ENCODE data around the gene FBXO42. TPM values are rescaled to one million over a fixed set of nuclear protein-coding genes. Genes with fewer than 3 reads are reported as not detected.

Gene FBXO42
- total RNA-seq, 1 donor from 2014 or later = 25.6 TPM

GRCh38 chr1:16218014-16218673, 134.1 kb downstream of the FBXO42 start:
- peaks cover 2% of the 10 kb centered on the region for H3K27me3 ChIP-seq (ENCODE audit: insufficient read depth, low read length)
- peak overlapping the region; percentile 34 for H3K4me3 Mint-ChIP-seq (ENCODE audit: unreplicated experiment)
- no peak overlapping the region for H2AFZ ChIP-seq (ENCODE audit: low read depth, low read length)

DNA sequence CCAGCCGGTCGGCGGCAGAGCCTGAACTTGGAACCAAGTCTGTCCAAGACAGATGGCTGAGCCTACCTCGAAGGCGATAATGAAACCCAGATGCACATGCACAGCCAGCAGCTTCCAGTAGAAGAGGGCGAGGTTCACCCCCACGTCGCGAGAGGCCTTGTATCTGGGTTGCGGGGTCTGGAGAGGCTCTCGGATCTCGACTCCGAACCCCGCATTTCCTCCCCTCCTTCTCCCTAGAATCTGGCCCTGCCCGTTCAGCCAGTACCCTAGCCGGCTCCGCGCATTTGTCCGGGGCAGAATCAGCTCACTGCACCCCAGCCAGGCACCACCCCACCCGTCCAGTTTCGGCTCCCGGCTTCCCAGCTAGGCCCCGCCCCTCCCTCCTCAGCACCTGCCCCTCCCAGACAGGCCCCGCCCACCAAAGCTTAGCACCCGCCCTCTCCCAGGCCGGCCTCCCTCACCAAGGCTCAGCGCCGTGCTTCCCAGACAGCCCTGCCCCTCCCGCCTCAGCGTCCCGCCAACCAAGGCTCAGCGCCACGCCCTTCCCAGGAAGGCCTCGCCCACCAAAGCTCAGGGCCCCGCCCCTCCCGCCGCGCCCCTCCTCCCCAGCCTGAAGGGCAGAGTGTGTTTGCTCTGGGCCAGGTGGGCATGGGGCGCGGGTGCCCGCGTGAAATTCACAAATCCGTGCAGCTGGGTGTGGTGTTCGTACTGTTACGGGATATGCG, 135.1 kb downstream of the FBXO42 start:
- Histone ChIP-seq H3K79me2 (ENCODE audit: insufficient read depth, low read length) (no peaks in the 10 kb centered on the region), H3K27me3 (ENCODE audit: insufficient read depth, low read length) (peaks cover 2% of the 10 kb centered on the region), H2AFZ (ENCODE audit: low read depth, low read length) (peak overlapping the region; percentile 89), H3K27ac (ENCODE audit: low read depth, low read length) (no peak overlapping the region), H3K4me2 (ENCODE audit: low read length) (peak overlapping the region; percentile 88), H3K9me3 (ENCODE audit: insufficient read depth, low read depth, low read length) (no peaks in the 10 kb centered on the region), H3K4me1 (ENCODE audit: insufficient read depth, low read length) (peaks cover 10% of the 10 kb centered on the region), H3K9ac (ENCODE audit: low read length) (peak overlapping the region; percentile 44), H3K36me3 (ENCODE audit: insufficient read depth, low read length) (no peaks in the 10 kb centered on the region), H3K4me3 (ENCODE audit: insufficient read depth, low read depth, low read length) (peak overlapping the region; percentile 50), H4K20me1 (ENCODE audit: insufficient read depth, low read length) (no peaks in the 10 kb centered on the region)
- FAIRE-seq = no peak
- Mint-ChIP-seq H3K9me3 (ENCODE audit: unreplicated experiment) (peaks cover 4% of the 10 kb centered on the region), H3K4me3 (ENCODE audit: unreplicated experiment) (peak overlapping the region; percentile 89), H3K27ac (ENCODE audit: unreplicated experiment) (no peak overlapping the region), H3K36me3 (ENCODE audit: low read depth, unreplicated experiment) (no peaks in the 10 kb centered on the region), H3K27me3 (ENCODE audit: low read depth, unreplicated experiment) (peaks cover 27% of the 10 kb centered on the region), H3K4me1 (ENCODE audit: low read depth, unreplicated experiment) (peaks cover 2% of the 10 kb centered on the region)
- DNase-seq (ENCODE audit: low read depth) = peak; percentile 87
- TF ChIP-seq, protein P1, sequence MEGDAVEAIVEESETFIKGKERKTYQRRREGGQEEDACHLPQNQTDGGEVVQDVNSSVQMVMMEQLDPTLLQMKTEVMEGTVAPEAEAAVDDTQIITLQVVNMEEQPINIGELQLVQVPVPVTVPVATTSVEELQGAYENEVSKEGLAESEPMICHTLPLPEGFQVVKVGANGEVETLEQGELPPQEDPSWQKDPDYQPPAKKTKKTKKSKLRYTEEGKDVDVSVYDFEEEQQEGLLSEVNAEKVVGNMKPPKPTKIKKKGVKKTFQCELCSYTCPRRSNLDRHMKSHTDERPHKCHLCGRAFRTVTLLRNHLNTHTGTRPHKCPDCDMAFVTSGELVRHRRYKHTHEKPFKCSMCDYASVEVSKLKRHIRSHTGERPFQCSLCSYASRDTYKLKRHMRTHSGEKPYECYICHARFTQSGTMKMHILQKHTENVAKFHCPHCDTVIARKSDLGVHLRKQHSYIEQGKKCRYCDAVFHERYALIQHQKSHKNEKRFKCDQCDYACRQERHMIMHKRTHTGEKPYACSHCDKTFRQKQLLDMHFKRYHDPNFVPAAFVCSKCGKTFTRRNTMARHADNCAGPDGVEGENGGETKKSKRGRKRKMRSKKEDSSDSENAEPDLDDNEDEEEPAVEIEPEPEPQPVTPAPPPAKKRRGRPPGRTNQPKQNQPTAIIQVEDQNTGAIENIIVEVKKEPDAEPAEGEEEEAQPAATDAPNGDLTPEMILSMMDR (IDR thresholded peaks at IDR 0.05; ENCODE audit: insufficient read depth, low read depth, low read length) = no peak
- TF ChIP-seq EZH2 (IDR thresholded peaks at IDR 0.05; ENCODE audit: insufficient read depth, low read length) = no peak

More at GRCh38 chr1:16218014-16218673, 134.1 kb downstream of the FBXO42 start:
- H3K36me3 ChIP-seq (ENCODE audit: insufficient read depth, low read length) = no peaks in the 10 kb centered on the region
- H3K27ac Mint-ChIP-seq (ENCODE audit: unreplicated experiment) = peak overlapping the region; percentile 47
- peaks cover 25% of the 10 kb centered on the region for H3K27me3 Mint-ChIP-seq (ENCODE audit: low read depth, unreplicated experiment)
- H4K20me1 ChIP-seq (ENCODE audit: insufficient read depth, low read length) = no peaks in the 10 kb centered on the region
- no peak for DNase-seq (ENCODE audit: low read depth)
- peaks cover 4% of the 10 kb centered on the region for H3K9me3 Mint-ChIP-seq (ENCODE audit: unreplicated experiment)
- FAIRE-seq = no peak
- no peak overlapping the region for H3K27ac ChIP-seq (ENCODE audit: low read depth, low read length)
- peaks cover 10% of the 10 kb centered on the region for H3K4me1 ChIP-seq (ENCODE audit: insufficient read depth, low read length)
- peak overlapping the region; percentile 88 for H3K4me2 ChIP-seq (ENCODE audit: low read length)
- H3K4me1 Mint-ChIP-seq (ENCODE audit: low read depth, unreplicated experiment) = peaks cover 2% of the 10 kb centered on the region
- H3K4me3 ChIP-seq (ENCODE audit: insufficient read depth, low read depth, low read length) = no peak overlapping the region
- no peaks in the 10 kb centered on the region for H3K79me2 ChIP-seq (ENCODE audit: insufficient read depth, low read length)
- no peaks in the 10 kb centered on the region for H3K9me3 ChIP-seq (ENCODE audit: insufficient read depth, low read depth, low read length)
- H3K36me3 Mint-ChIP-seq (ENCODE audit: low read depth, unreplicated experiment) = no peaks in the 10 kb centered on the region
- TF ChIP-seq, protein P1 (IDR thresholded peaks at IDR 0.05; ENCODE audit: insufficient read depth, low read depth, low read length) = no peak
- TF ChIP-seq EZH2 (IDR thresholded peaks at IDR 0.05; ENCODE audit: insufficient read depth, low read length) = no peak
- H3K9ac ChIP-seq (ENCODE audit: low read length) = no peak overlapping the region

Measured in astrocyte (in vitro differentiated cells and primary cell).